GM12878 (cell line): Measurements from ENCODE around the gene DHFR.

ENCODE experiments used
- CEBPB ChIP-seq, 2 experiments: fragments of 150-350 bp in 1 of 2; IDR thresholded peaks; 2 replicates each; pipeline ENCODE4 v1.6.1; 2012 to 2014; ENCODE audit warnings: low read depth in 2 of 2, low read length in 2 of 2, borderline replicate concordance in 1 of 2, inconsistent platforms in 1 of 2
- CHD2 ChIP-seq: IDR thresholded peaks from 2 replicates; pipeline ENCODE4 v1.6.1; 2011; ENCODE audit warnings: low read depth, low read length, improper control_type of control experiment, borderline replicate concordance
- CTCF ChIP-seq, 3 experiments: IDR thresholded peaks in 2 of 3; conservative IDR thresholded peaks in 1 of 3; 2 replicates each; pipeline ENCODE4 v1.5.1; 2011; ENCODE audit warnings: low read depth in 3 of 3, low read length in 3 of 3, mild to moderate bottlenecking in 3 of 3, control low read depth in 2 of 3, moderate library complexity in 2 of 3, inconsistent platforms in 1 of 3, mixed read lengths in 1 of 3; ENCODE audit not compliant: control insufficient read depth in 2 of 3, insufficient read depth in 1 of 3; ENCODE audit errors: extremely low read depth in 1 of 3
- EP300 ChIP-seq, 2 experiments: fragments of 150-350 bp in 1 of 2; IDR thresholded peaks; 2 replicates each; pipeline ENCODE4 v1.6.1; 2011 to 2012; ENCODE audit warnings: low read depth in 2 of 2, low read length in 2 of 2, borderline replicate concordance in 1 of 2, improper control_type of control experiment in 1 of 2, inconsistent platforms in 1 of 2; ENCODE audit not compliant: control insufficient read depth in 1 of 2
- EZH2 ChIP-seq: IDR thresholded peaks from 2 replicates; pipeline ENCODE4 v1.6.1; 2012; ENCODE audit warnings: low read depth, mild to moderate bottlenecking, control low read depth, inconsistent platforms, low read length, borderline replicate concordance; ENCODE audit not compliant: control insufficient read depth
- MYC ChIP-seq: IDR thresholded peaks from 2 replicates; pipeline ENCODE4 v1.6.1; 2011; ENCODE audit warnings: mild to moderate bottlenecking, low read length, moderate library complexity, inconsistent platforms; ENCODE audit not compliant: insufficient read depth, insufficient replicate concordance, insufficient read length, severe bottlenecking
- SP1 ChIP-seq: IDR thresholded peaks from one replicate; pipeline ENCODE4 v1.6.1; 2011; ENCODE audit warnings: low read depth, low read length
- USF2 ChIP-seq: IDR thresholded peaks from 2 replicates; pipeline ENCODE4 v1.6.1; 2011; ENCODE audit warnings: low read depth, low read length, improper control_type of control experiment, borderline replicate concordance
- TF ChIP-seq, protein P1 (sequence below): IDR thresholded peaks from 2 replicates; pipeline ENCODE4 v1.6.1; 2011; ENCODE audit warnings: mild to moderate bottlenecking, low read depth, low read length, moderate library complexity; ENCODE audit not compliant: insufficient replicate concordance

DNA sequence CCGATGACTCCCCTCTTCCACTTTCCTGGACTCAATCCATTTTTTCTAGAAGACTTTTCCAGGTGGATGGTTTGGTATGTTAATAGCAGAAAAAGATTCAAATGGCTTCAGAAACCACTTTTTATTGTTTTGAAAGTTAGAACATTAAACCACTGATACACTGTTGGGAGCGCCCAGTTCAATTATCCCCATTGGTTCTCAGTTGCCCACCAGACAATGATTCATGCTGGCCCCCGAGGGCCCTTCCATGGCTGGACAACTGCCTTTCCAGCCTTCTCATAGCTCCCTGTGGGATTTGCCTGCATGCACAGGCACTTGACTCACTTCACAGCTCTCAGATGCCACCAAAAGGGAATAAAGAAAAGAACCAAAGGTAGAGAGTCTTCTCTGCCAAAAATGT is 63.4 kb downstream of the DHFR start:
- TF ChIP-seq CTCF (IDR thresholded peaks at IDR 0.05 in 2 of 3, conservative IDR thresholded peaks at IDR 0.05 in 1 of 3; ENCODE audit: control insufficient read depth in 2 of 3, extremely low read depth in 1 of 3, insufficient read depth in 1 of 3, low read depth in 3 of 3, low read length in 3 of 3) (no peak), EZH2 (no peak), USF2 (no peak), SP1 (no peak), CHD2 (no peak), MYC (no peak), EP300 (IDR thresholded peaks at IDR 0.05; ENCODE audit: borderline replicate concordance in 1 of 2, control insufficient read depth in 1 of 2, low read depth in 2 of 2, low read length in 2 of 2) (no peak), CEBPB (IDR thresholded peaks at IDR 0.05; ENCODE audit: borderline replicate concordance in 1 of 2, low read depth in 2 of 2, low read length in 2 of 2) (no peak)
- TF ChIP-seq, protein P1, sequence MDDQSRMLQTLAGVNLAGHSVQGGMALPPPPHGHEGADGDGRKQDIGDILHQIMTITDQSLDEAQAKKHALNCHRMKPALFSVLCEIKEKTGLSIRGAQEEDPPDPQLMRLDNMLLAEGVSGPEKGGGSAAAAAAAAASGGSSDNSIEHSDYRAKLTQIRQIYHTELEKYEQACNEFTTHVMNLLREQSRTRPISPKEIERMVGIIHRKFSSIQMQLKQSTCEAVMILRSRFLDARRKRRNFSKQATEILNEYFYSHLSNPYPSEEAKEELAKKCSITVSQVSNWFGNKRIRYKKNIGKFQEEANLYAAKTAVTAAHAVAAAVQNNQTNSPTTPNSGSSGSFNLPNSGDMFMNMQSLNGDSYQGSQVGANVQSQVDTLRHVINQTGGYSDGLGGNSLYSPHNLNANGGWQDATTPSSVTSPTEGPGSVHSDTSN, result no peak
